NCI-H146 treated with DMSO at 0.1 percent for 48 hours (cell line): ENCODE results near the gene TMEM87A.

ENCODE experiments used
- DNase-seq: peaks from one replicate; lab custom pipeline; 2025; ENCODE audit not compliant: unreplicated experiment; lab: John Stamatoyannopoulos, UW

TMEM87A gene

GRCh38 chr15:42166225-42166940 lies 106.8 kb downstream of the TMEM87A start:
- DNase-seq, result no peak

GRCh38 chr15:42165106-42165505 lies 108.1 kb downstream of the TMEM87A start:
- no peak for DNase-seq

- no peak for DNase-seq
Observed at GRCh38 chr15:42163947-42164550, 109.2 kb downstream of the TMEM87A start.

GRCh38 chr15:42163291-42163690 lies 109.9 kb downstream of the TMEM87A start:
- DNase-seq, result no peak
